Spleen (tissue), 11 donors: Measurements from ENCODE around the gene NME4. TPM values are rescaled to one million over a fixed set of nuclear protein-coding genes. Genes with fewer than 3 reads are reported as not detected.
"Not testable (repeated sequence)": the region's sequence is repeated elsewhere in the genome, so short reads cannot be mapped to it uniquely, and the experiment has no call there.

Experiments
- DNase-seq: peaks from one replicate; pipeline ENCODE4 v3.0.0-alpha.2; 2020
- H3K27ac ChIP-seq, 8 donors: fragments of 200-600 bp; sonication (generic) in 7 of 8; 1 replicate in 4 of 8; 2 replicates in 4 of 8; pipeline versions ENCODE4 v1.5.0 to v1.8.0; 2016 to 2021; ENCODE audit warnings: inconsistent platforms in 4 of 8, mild to moderate bottlenecking in 4 of 8, moderate library complexity in 1 of 8
- H3K27me3 ChIP-seq, 7 donors: fragments of 200-600 bp; sonication (generic) in 6 of 7; replicated peaks in 1 of 7; 1 replicate in 4 of 7; 2 replicates in 3 of 7; pipeline versions ENCODE4 v1.5.0 to v1.8.0; 2016 to 2021; ENCODE audit warnings: inconsistent platforms in 3 of 7, mild to moderate bottlenecking in 1 of 7
- H3K36me3 ChIP-seq, 6 donors: fragments of 200-600 bp; sonication (generic) in 5 of 6; 1 replicate in 4 of 6; 2 replicates in 2 of 6; pipeline versions ENCODE4 v1.5.0 to v1.8.0; 2016 to 2021; ENCODE audit warnings: inconsistent platforms in 2 of 6
- H3K4me1 ChIP-seq, 6 donors: fragments of 200-600 bp; sonication (generic) in 5 of 6; 1 replicate in 3 of 6; 2 replicates in 3 of 6; pipeline versions ENCODE4 v1.5.0 to v1.8.0; 2016 to 2021; ENCODE audit warnings: inconsistent platforms in 3 of 6
- H3K4me3 ChIP-seq, 8 donors: fragments of 200-600 bp; sonication (generic) in 7 of 8; 1 replicate in 4 of 8; 2 replicates in 4 of 8; pipeline versions ENCODE4 v1.5.0 to v1.8.0; 2016 to 2021; ENCODE audit warnings: inconsistent platforms in 4 of 8, mild to moderate bottlenecking in 4 of 8, moderate library complexity in 2 of 8
- H3K9me3 ChIP-seq, 8 donors: fragments of 200-600 bp; sonication (generic) in 7 of 8; 1 replicate in 4 of 8; 2 replicates in 4 of 8; pipeline versions ENCODE4 v1.5.0 to v1.8.0; 2016 to 2021; ENCODE audit warnings: inconsistent platforms in 4 of 8
- CTCF ChIP-seq, 11 experiments: fragments of 200-600 bp in 7 of 11; fragments of 450-650 bp in 4 of 11; sonication (generic) in 4 of 11; IDR thresholded peaks in 8 of 11; conservative IDR thresholded peaks in 3 of 11; 1 replicate in 7 of 11; 2 replicates in 4 of 11; pipeline versions ENCODE4 v1.4.0 to v1.8.0; 2016 to 2021; ENCODE audit warnings: antibody characterized with exemption in 11 of 11, inconsistent platforms in 4 of 11, mild to moderate bottlenecking in 1 of 11
- POLR2A ChIP-seq, 3 donors: fragments of 450-650 bp; IDR thresholded peaks; one replicate each; pipeline ENCODE4 v1.5.1; 2017; ENCODE audit warnings: antibody characterized with exemption in 3 of 3, mild to moderate bottlenecking in 1 of 3
- POLR2AphosphoS5 ChIP-seq, 3 donors: sonication (generic); formaldehyde crosslinking; IDR thresholded peaks; one replicate each; pipeline ENCODE4 v1.5.1; 2017; ENCODE audit warnings: antibody characterized with exemption in 3 of 3
- WGBS, 5 donors: extraction: QIAGEN DNeasy Blood & Tissue Kit in 3 of 5; methylation state at CpG; one replicate each; pipeline versions ENCODE4 v1.1.5 to v1.1.7; 2013 to 2018; 5-methylcytosine and 5-hydroxymethylcytosine counted together
- intact Hi-C: fragments of 100-400 bp; cut with DNase I; formaldehyde crosslinking; loops from one replicate; pipeline ENCODE4 v1.15.0; 2023; ENCODE audit warnings: low total_unique reads
- polyA plus RNA-seq, 3 donors: library from polyadenylated mRNA; stranded (reverse); fragments of 200-250 nt; gene quantifications; one replicate each; pipeline ENCODE4 v1.2.1, GENCODE V29; 2013
- total RNA-seq, 7 donors: library from RNA; depleted of rRNA in 3 of 7; stranded (reverse); fragments of >200 nt in 3 of 7; fragmentation: NEBNext Ultra II Directional in 4 of 7; extraction: Animal tissue kit (Norgen Biotek cat#: 25700) in 4 of 7; gene quantifications; one replicate each; pipeline versions ENCODE4 v1.1.0 to v1.2.1, GENCODE V29; 2016 to 2021
- donor health status: healthy with polysubstance abuse.
- donor health status: DM: no; HTN: no; CAD: no; lungs with moderate emphysema.
- donor health status: DM: no; HTN: no; CAD: no.
- donor health status: Bipolar disorder and iron deficiency.
- donor health status: healthy.
- donor health status: DM: no; HTN: no; CAD: no.
- donor health status: DM: yes; HTN: yes; CAD: no.

The NME4 gene
- total and polyA plus RNA-seq, 10 donors, result 27.3 to 75.8 (median 55.8) TPM

GRCh38 chr16:361872-362701 lies 34.9 kb upstream of the NME4 start:
- WGBS, 5 donors, result 24 to 45% (median 33%) methylated on average over 21 to 30 of the region's 30 CpGs
- H3K4me3 ChIP-seq, result no peak overlapping the region
- peaks cover 0 to 12% (median 10%) of the 10 kb centered on the region in 6 donors for H3K36me3 ChIP-seq
- H3K27ac ChIP-seq, result no peak overlapping the region
- peaks cover 0 to 11% (median 3%) of the 10 kb centered on the region in 6 donors for H3K4me1 ChIP-seq
- no peak for TF ChIP-seq POLR2A (IDR thresholded peaks at IDR 0.05)
- peak; percentile 44 to 70 (median 70) for TF ChIP-seq POLR2AphosphoS5 (IDR thresholded peaks at IDR 0.05)
- peak; percentile 71 to 94 (median 82) for TF ChIP-seq CTCF (IDR thresholded peaks at IDR 0.05 in 8 of 11, conservative IDR thresholded peaks at IDR 0.05 in 3 of 11)
- peaks cover 0 to 28% (median 4%) of the 10 kb centered on the region in 7 donors for H3K27me3 ChIP-seq
- intact Hi-C loops, result loop anchor here (5.0 kb wide), 1 partner anchor 255 kb away; no protein-coding TSS in a partner anchor
- H3K9me3 ChIP-seq, result no peaks in the 10 kb centered on the region
- peak; percentile 92 for DNase-seq

DNA sequence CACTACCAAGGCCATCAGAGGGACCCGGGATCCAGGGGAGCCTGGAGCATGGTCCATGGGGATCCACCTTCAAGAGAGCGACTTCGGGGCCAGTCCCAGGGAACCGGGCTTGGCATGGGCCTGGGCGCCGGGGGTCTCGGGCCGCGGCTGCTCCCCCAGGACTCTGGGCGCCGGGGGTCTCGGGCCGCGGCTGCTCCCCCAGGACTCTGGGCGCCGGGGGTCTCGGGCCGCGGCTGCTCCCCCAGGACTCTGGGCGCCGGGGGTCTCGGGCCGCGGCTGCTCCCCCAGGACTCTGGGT lies 34.3 kb upstream of the NME4 start:
- WGBS, 5 donors, result 80 to 89% (median 84%) methylated on average over 1 to 24 of the region's 24 CpGs
- Histone ChIP-seq H3K4me1 (peaks cover 0 to 11% (median 3%) of the 10 kb centered on the region in 6 donors), H3K36me3 (peaks cover 0 to 18% (median 15%) of the 10 kb centered on the region in 6 donors), H3K27me3 (peaks cover 0 to 28% (median 4%) of the 10 kb centered on the region in 7 donors)
- intact Hi-C loops, result loop anchor here (5.0 kb wide), 1 partner anchor 255 kb away; no protein-coding TSS in a partner anchor
- not testable (repeated sequence) for H3K9me3 ChIP-seq, H3K4me3 ChIP-seq, H3K27ac ChIP-seq, DNase-seq

- peaks cover 0 to 28% (median 4%) of the 10 kb centered on the region in 7 donors for H3K27me3 ChIP-seq
- intact Hi-C loops, result loop anchor here (5.0 kb wide), 1 partner anchor 256 kb away; no protein-coding TSS in a partner anchor
These were observed 33.8 kb upstream of the NME4 start for GRCh38 chr16:363110-363765.

More at GRCh38 chr16:363110-363765, 33.8 kb upstream of the NME4 start:
- Histone ChIP-seq H3K4me3 (no peak overlapping the region), H3K4me1 (peaks cover 0 to 11% (median 3%) of the 10 kb centered on the region in 6 donors), H3K36me3 (peaks cover 0 to 24% (median 21%) of the 10 kb centered on the region in 6 donors), H3K27ac (no peak overlapping the region), H3K9me3 (no peaks in the 10 kb centered on the region)
- TF ChIP-seq CTCF (IDR thresholded peaks at IDR 0.05 in 8 of 11, conservative IDR thresholded peaks at IDR 0.05 in 3 of 11), result no peak
- no peak for TF ChIP-seq POLR2A (IDR thresholded peaks at IDR 0.05)
- 61 to 83% (median 62%) methylated on average over 10 to 20 of the region's 20 CpGs for WGBS, 5 donors
- DNase-seq, result peak; percentile 63
